Sigmoid colon (tissue), 4 donors: ENCODE results near the gene SIGMAR1.

Experiments used
- EP300 ChIP-seq, 4 donors: sonication (generic); formaldehyde crosslinking; IDR thresholded peaks; one replicate each; pipeline ENCODE4 v1.6.1; 2017; ENCODE audit warnings: antibody characterized with exemption in 4 of 4
- POLR2A ChIP-seq, 2 donors: fragments of 450-650 bp; IDR thresholded peaks; one replicate each; pipeline ENCODE4 v1.6.1; 2016; ENCODE audit warnings: antibody characterized with exemption in 2 of 2, mild to moderate bottlenecking in 2 of 2, moderate library complexity in 2 of 2

DNA sequence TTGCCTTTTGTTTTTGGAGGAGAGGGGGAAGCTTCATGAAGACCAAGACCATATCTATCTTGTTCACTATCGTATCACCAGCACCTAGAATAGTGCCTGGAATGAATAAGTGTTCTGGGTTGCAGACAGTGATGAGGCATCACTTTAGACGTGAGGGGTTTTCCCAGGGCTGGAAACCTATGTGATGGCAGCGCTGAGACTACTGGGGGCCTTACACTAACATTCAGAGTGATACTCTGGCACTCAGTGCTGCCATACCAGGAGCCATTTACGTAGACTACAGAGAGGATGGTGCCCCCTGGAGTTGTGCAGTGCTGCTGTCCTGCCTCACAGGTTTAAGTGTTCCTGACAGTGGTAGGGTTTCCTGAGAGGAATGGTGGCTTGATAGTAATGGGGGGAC lies 46.6 kb upstream of the SIGMAR1 start:
- no peak for TF ChIP-seq EP300 (IDR thresholded peaks at IDR 0.05)
- TF ChIP-seq POLR2A (IDR thresholded peaks at IDR 0.05), result no peak
